IMR-90 (cell line): ENCODE results near the gene LUZP2. TPM values are rescaled to one million over a fixed set of nuclear protein-coding genes. Genes with fewer than 3 reads are reported as not detected.
A peak's percentile ranks its signal among the peaks of the same experiment; 100 is the strongest.

Source experiments
- ATAC-seq: fragments of 200-7000 bp; cut with Tn5 transposase; 2 replicates; pipeline ENCODE4 v1.9.1; 2020; ENCODE audit warnings: low read depth, mild to moderate bottlenecking, moderate library complexity
- BruUV-seq: library from RNA; stranded (reverse); fragments of 400-500 nt; replicated peaks from 2 replicates; lab custom pipeline; 2021; lab: Mats Ljungman, UMichigan
- CTCF ChIA-PET: fragments of 300-600 bp; formaldehyde crosslinking; extraction: SDS; loops from one replicate; lab custom pipeline; 2021; ENCODE audit warnings: antibody characterized with exemption; lab: Yijun Ruan, JAX
- POLR2A ChIA-PET: fragments of 300-600 bp; sonication (Branson Sonifier 250); formaldehyde crosslinking; loops from one replicate; lab custom pipeline; 2022; ENCODE audit warnings: antibody characterized with exemption; ENCODE audit not compliant: unreplicated experiment; lab: Charles Lee
- DNase-seq: peaks from one replicate; pipeline ENCODE4 v3.0.0; 2013
- H2AFZ ChIP-seq: replicated peaks from 2 replicates; pipeline ENCODE3; 2013; ENCODE audit warnings: low read length, mild to moderate bottlenecking; ENCODE audit not compliant: poor library complexity
- H2AK5ac ChIP-seq: 2 replicates; pipeline ENCODE4 v1.6.1; 2013; ENCODE audit warnings: low read depth, low read length, inconsistent platforms
- H2AK9ac ChIP-seq: replicated peaks from 2 replicates; pipeline ENCODE3; 2013; ENCODE audit warnings: mild to moderate bottlenecking, low read depth, low read length, moderate library complexity; ENCODE audit not compliant: poor library complexity
- H2BK120ac ChIP-seq: 2 replicates; pipeline ENCODE4 v1.6.1; 2013; ENCODE audit warnings: low read depth, low read length, inconsistent platforms
- H2BK15ac ChIP-seq: 3 replicates; pipeline ENCODE4 v1.6.1; 2013; ENCODE audit warnings: low read depth, low read length, inconsistent platforms
- H2BK20ac ChIP-seq: 2 replicates; pipeline ENCODE4 v1.6.1; 2013; ENCODE audit warnings: low read depth, mild to moderate bottlenecking, inconsistent platforms, low read length, moderate library complexity
- H2BK5ac ChIP-seq: 2 replicates; pipeline ENCODE4 v1.6.1; 2013; ENCODE audit warnings: mild to moderate bottlenecking, low read depth, low read length, inconsistent platforms; ENCODE audit not compliant: poor library complexity, severe bottlenecking
- H3K14ac ChIP-seq: replicated peaks from 2 replicates; pipeline ENCODE4 v1.6.1; 2013; ENCODE audit warnings: low read depth, low read length, inconsistent platforms
- H3K18ac ChIP-seq: 2 replicates; pipeline ENCODE4 v1.6.1; 2013; ENCODE audit warnings: low read depth, low read length, control low read depth
- H3K23ac ChIP-seq: 2 replicates; pipeline ENCODE4 v1.6.1; 2013; ENCODE audit warnings: low read depth, low read length, inconsistent platforms
- H3K27ac ChIP-seq: 2 replicates; pipeline ENCODE4 v1.5.1; 2013; ENCODE audit warnings: mild to moderate bottlenecking, control low read depth, low read length; ENCODE audit not compliant: insufficient read depth
- H3K27me3 ChIP-seq: 2 replicates; pipeline ENCODE4 v1.6.1; 2013; ENCODE audit warnings: low read length; ENCODE audit not compliant: control insufficient read depth, insufficient read depth
- H3K36me3 ChIP-seq: 2 replicates; pipeline ENCODE4 v1.6.1; 2013; ENCODE audit warnings: low read length, mixed read lengths; ENCODE audit not compliant: control insufficient read depth, insufficient read depth
- H3K4ac ChIP-seq: 2 replicates; pipeline ENCODE4 v1.6.1; 2013; ENCODE audit warnings: low read depth, low read length, inconsistent platforms
- H3K4me1 ChIP-seq: 2 replicates; pipeline ENCODE4 v1.6.1; 2013; ENCODE audit warnings: low read length, mixed read lengths; ENCODE audit not compliant: control insufficient read depth, insufficient read depth
- H3K4me2 ChIP-seq: 2 replicates; pipeline ENCODE4 v1.6.1; 2013; ENCODE audit warnings: low read depth, mild to moderate bottlenecking, control low read depth, low read length, moderate library complexity
- H3K4me3 ChIP-seq: 2 replicates; pipeline ENCODE4 v1.5.1; 2013; ENCODE audit warnings: low read depth, mild to moderate bottlenecking, control low read depth, low read length, moderate library complexity; ENCODE audit not compliant: insufficient read depth
- H3K56ac ChIP-seq: 2 replicates; pipeline ENCODE4 v1.6.1; 2013; ENCODE audit warnings: low read length, inconsistent platforms; ENCODE audit not compliant: insufficient read depth; ENCODE audit errors: extremely low read depth
- H3K79me1 ChIP-seq, 2 experiments: 2 replicates each; pipeline ENCODE4 v1.6.1; 2013; ENCODE audit warnings: low read length in 2 of 2, inconsistent platforms in 1 of 2, low read depth in 1 of 2
- H3K9ac ChIP-seq: 2 replicates; pipeline ENCODE4 v1.6.1; 2013; ENCODE audit warnings: low read depth, low read length, control low read depth
- H3K9me1 ChIP-seq: 2 replicates; pipeline ENCODE4 v1.6.1; 2013; ENCODE audit warnings: low read length, inconsistent platforms; ENCODE audit not compliant: insufficient read depth
- H3K9me3 ChIP-seq: 2 replicates; pipeline ENCODE4 v1.6.1; 2013; ENCODE audit warnings: low read length; ENCODE audit not compliant: control insufficient read depth, insufficient read depth
- H4K20me1 ChIP-seq: 2 replicates; pipeline ENCODE4 v1.6.1; 2013; ENCODE audit warnings: low read length, inconsistent platforms; ENCODE audit not compliant: insufficient read depth
- H4K5ac ChIP-seq: 2 replicates; pipeline ENCODE4 v1.6.1; 2013; ENCODE audit warnings: mild to moderate bottlenecking, low read depth, low read length, control low read depth
- H4K8ac ChIP-seq, 2 experiments: 2 replicates each; pipeline ENCODE4 v1.6.1; 2013; ENCODE audit warnings: low read depth in 2 of 2, low read length in 2 of 2, control low read depth in 1 of 2, inconsistent platforms in 1 of 2
- H4K91ac ChIP-seq: 2 replicates; pipeline ENCODE4 v1.6.1; 2013; ENCODE audit warnings: low read depth, low read length, inconsistent platforms; ENCODE audit not compliant: insufficient read depth
- BHLHE40 ChIP-seq: fragments of 150-350 bp; IDR thresholded peaks from 2 replicates; pipeline ENCODE4 v1.6.1; 2016; ENCODE audit warnings: mild to moderate bottlenecking, low read depth, low read length
- CEBPB ChIP-seq: IDR thresholded peaks from 2 replicates; pipeline ENCODE4 v1.6.1; 2012; ENCODE audit warnings: low read depth, low read length, improper control_type of control experiment
- CHD1 ChIP-seq: IDR thresholded peaks from 2 replicates; pipeline ENCODE4 v1.6.1; 2012; ENCODE audit warnings: low read depth, low read length, improper control_type of control experiment
- ELK1 ChIP-seq: fragments of 150-350 bp; IDR thresholded peaks from 2 replicates; pipeline ENCODE4 v1.6.1; 2016; ENCODE audit warnings: low read depth, mild to moderate bottlenecking, low read length, moderate library complexity, borderline replicate concordance
- FOS ChIP-seq: fragments of 150-350 bp; IDR thresholded peaks from 2 replicates; pipeline ENCODE4 v1.6.1; 2016; ENCODE audit warnings: low read depth, low read length
- MAFK ChIP-seq: IDR thresholded peaks from 2 replicates; pipeline ENCODE4 v1.6.1; 2012; ENCODE audit warnings: low read depth, low read length, improper control_type of control experiment
- MAZ ChIP-seq: IDR thresholded peaks from 2 replicates; pipeline ENCODE4 v1.6.1; 2012; ENCODE audit warnings: low read depth, mild to moderate bottlenecking, low read length, improper control_type of control experiment, moderate library complexity, borderline replicate concordance
- MXI1 ChIP-seq: IDR thresholded peaks from 2 replicates; pipeline ENCODE4 v1.6.1; 2012; ENCODE audit warnings: low read depth, mild to moderate bottlenecking, low read length, moderate library complexity, borderline replicate concordance
- NFE2L2 ChIP-seq: fragments of 150-350 bp; IDR thresholded peaks from 2 replicates; pipeline ENCODE4 v1.6.1; 2016; ENCODE audit warnings: low read depth, mild to moderate bottlenecking, low read length
- POLR2A ChIP-seq: IDR thresholded peaks from 2 replicates; pipeline ENCODE4 v1.6.1; 2012; ENCODE audit warnings: mild to moderate bottlenecking, low read depth, low read length
- RAD21 ChIP-seq: IDR thresholded peaks from 2 replicates; pipeline ENCODE4 v1.6.1; 2012; ENCODE audit warnings: low read length, improper control_type of control experiment
- RCOR1 ChIP-seq: IDR thresholded peaks from 2 replicates; pipeline ENCODE4 v1.6.1; 2012; ENCODE audit warnings: mild to moderate bottlenecking, low read length, improper control_type of control experiment; ENCODE audit not compliant: insufficient replicate concordance
- RFX5 ChIP-seq: IDR thresholded peaks from 2 replicates; pipeline ENCODE4 v1.8.0; 2012; ENCODE audit warnings: low read depth, mild to moderate bottlenecking, low read length, moderate library complexity
- SMC3 ChIP-seq: fragments of 150-350 bp; IDR thresholded peaks from 2 replicates; pipeline ENCODE4 v1.6.1; 2016; ENCODE audit warnings: low read depth, mild to moderate bottlenecking, antibody characterized with exemption, low read length, moderate library complexity
- USF2 ChIP-seq: fragments of 150-350 bp; IDR thresholded peaks from 2 replicates; pipeline ENCODE4 v1.6.1; 2017; ENCODE audit warnings: mild to moderate bottlenecking, antibody characterized with exemption, low read length, low read depth
- dilution Hi-C: fragments of 300-500 bp; cut with HindIII; formaldehyde crosslinking; loops from one replicate; pipeline ENCODE4 v1.14.3; 2018; ENCODE audit warnings: low sequenced_read_pairs; ENCODE audit not compliant: unreplicated experiment
- in situ Hi-C: fragments of 300-500 bp; cut with MboI; formaldehyde crosslinking; loops from 3 replicates; pipeline ENCODE4 v1.14.3; 2019; ENCODE audit warnings: low sequenced_read_pairs, inconsistent platforms, mixed read lengths
- intact Hi-C: fragments of 100-400 bp; cut with micrococcal nuclease; formaldehyde crosslinking; loops from 2 replicates; pipeline ENCODE4 v1.10.0; 2022
- polyA plus RNA-seq, 3 experiments: library from polyadenylated mRNA; depleted of rRNA; stranded (reverse); fragments of >200 nt; gene quantifications; 2 replicates each; pipeline ENCODE4 v1.2.3, GENCODE V29; 2012; ENCODE audit warnings: low replicate concordance in 1 of 3
- total RNA-seq: library from RNA; depleted of rRNA; stranded (reverse); fragments of >200 nt; gene quantifications from 2 replicates; pipeline ENCODE4 v1.2.3, GENCODE V29; 2012
- TF ChIP-seq, protein P1 (sequence below): conservative IDR thresholded peaks from 2 replicates; pipeline ENCODE4 v1.5.1; 2012; ENCODE audit warnings: mild to moderate bottlenecking, low read depth, low read length, improper control_type of control experiment

Gene LUZP2
- total and polyA plus RNA-seq, 2 of the 4 experiments (the other 2 are of a cell fraction), result 0.89 to 2.0 TPM

DNA sequence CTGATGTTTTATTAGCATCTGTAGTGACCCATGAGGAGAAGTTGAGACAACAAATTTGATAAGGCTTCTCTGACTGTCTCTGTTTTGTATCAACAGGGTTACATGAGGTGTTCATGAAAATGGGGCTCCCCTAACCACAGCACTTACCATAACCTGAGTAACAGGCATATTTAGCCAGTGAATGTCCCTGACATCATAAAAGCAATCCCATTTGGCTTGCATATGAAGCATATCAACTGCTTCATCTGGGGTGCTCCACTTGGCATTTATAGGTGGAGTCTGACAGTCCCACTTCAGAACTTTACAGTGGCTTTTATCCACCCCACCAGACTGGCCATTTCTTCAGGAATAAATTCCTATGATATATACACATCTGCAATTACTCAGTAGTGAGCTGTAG is 257.6 kb downstream of the LUZP2 start:
- ATAC-seq (no peak), DNase-seq (peak; percentile 30)
- Histone ChIP-seq H3K4me1 (no peaks in the 10 kb centered on the region), H4K8ac (no peak overlapping the region), H2AK9ac (no peak overlapping the region), H3K9me3 (no peaks in the 10 kb centered on the region), H2BK120ac (no peak overlapping the region), H3K56ac (no peak overlapping the region), H4K5ac (no peak overlapping the region), H2BK5ac (no peak overlapping the region), H2BK20ac (no peak overlapping the region), H3K14ac (no peak overlapping the region), H3K27me3 (no peaks in the 10 kb centered on the region), H3K4ac (no peak overlapping the region), H3K36me3 (no peaks in the 10 kb centered on the region), H2AFZ (no peak overlapping the region), H3K23ac (no peak overlapping the region), H2AK5ac (no peak overlapping the region), H3K9ac (no peak overlapping the region), H4K91ac (no peak overlapping the region), H3K4me2 (no peak overlapping the region), H3K79me1 (no peaks in the 10 kb centered on the region), H4K20me1 (no peaks in the 10 kb centered on the region), H3K4me3 (no peak overlapping the region), H3K9me1 (no peaks in the 10 kb centered on the region), H3K27ac (no peak overlapping the region), H3K18ac (no peak overlapping the region), H2BK15ac (no peak overlapping the region)
- intact Hi-C loops (no loop called here), in situ Hi-C loops (no loop called here), dilution Hi-C loops (no loop called here)
- POLR2A ChIA-PET, result no interaction called here
- CTCF ChIA-PET, result interaction anchor here (0.7 kb wide), 1 partner anchor 1718 kb away, joined by 4 read pairs; no protein-coding TSS in a partner anchor
- TF ChIP-seq MAFK (no peak), USF2 (no peak), RCOR1 (no peak), POLR2A (no peak), RFX5 (no peak), RAD21 (no peak), NFE2L2 (no peak), MXI1 (no peak), ELK1 (no peak), FOS (no peak), CEBPB (no peak), BHLHE40 (no peak), CHD1 (no peak), MAZ (no peak), SMC3 (no peak)
- TF ChIP-seq, protein P1, sequence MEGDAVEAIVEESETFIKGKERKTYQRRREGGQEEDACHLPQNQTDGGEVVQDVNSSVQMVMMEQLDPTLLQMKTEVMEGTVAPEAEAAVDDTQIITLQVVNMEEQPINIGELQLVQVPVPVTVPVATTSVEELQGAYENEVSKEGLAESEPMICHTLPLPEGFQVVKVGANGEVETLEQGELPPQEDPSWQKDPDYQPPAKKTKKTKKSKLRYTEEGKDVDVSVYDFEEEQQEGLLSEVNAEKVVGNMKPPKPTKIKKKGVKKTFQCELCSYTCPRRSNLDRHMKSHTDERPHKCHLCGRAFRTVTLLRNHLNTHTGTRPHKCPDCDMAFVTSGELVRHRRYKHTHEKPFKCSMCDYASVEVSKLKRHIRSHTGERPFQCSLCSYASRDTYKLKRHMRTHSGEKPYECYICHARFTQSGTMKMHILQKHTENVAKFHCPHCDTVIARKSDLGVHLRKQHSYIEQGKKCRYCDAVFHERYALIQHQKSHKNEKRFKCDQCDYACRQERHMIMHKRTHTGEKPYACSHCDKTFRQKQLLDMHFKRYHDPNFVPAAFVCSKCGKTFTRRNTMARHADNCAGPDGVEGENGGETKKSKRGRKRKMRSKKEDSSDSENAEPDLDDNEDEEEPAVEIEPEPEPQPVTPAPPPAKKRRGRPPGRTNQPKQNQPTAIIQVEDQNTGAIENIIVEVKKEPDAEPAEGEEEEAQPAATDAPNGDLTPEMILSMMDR, result no peak
- no TSS peak for BruUV-seq
